HG03066 (cell line): Measurements from ENCODE around the gene ACAP3.

Experiments
- ATAC-seq: cut with Tn5 transposase; IDR thresholded peaks from one replicate; pipeline ENCODE4 v1.9.1; 2021; ENCODE audit warnings: low read depth; ENCODE audit not compliant: unreplicated experiment

Gene ACAP3

DNA sequence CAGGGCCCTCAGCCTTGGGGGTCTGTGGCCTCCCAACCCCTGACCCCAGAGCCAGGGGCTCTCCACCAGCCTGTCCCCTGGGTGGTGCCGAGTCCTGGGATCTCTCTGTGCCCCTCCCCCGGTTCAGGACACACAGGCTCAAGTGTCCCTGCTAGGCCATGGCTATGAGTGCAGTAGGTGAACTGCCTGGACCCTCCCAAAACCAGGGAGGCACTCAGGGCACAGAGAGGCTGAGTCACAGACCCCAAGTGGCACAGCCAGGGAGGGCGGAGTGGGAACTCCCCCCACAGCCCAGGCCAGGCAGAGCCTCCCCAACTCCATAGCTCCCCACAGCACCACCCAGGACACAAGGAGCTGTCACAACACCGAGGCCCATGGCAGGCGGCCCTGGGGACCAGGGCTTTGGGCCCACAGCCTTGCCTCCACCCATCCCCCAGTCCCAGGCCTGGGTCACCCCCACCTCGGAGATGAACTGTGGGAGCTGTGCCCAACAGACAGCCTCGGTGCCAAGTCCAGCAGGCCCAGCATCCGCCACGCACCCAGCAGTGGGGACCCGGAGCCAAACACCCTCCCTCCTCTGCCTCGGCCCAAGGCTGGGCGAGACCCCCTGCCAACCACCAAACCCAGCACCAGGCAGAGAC lies 38.2 kb upstream of the ACAP3 start:
- ATAC-seq = no peak

DNA sequence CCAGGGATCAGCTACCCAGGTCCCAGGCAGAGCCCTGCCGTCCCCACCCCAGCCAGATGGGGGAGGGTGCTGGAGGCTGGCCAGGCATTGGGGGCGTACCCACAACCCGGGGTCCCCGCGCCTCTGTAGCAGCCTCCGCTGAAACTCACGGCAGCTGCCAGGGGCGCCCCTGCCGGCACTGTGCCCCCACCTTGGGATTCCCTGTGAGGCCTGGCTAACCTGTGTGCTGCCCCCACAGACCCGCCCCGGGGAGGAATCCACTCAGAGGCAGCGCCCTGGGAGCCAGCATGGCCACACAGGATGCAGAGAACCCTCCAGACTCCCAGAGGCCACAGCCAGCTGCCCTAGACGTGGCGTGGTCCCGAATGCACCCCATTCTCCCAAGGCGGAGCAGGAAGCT lies 37.7 kb upstream of the ACAP3 start:
- no peak for ATAC-seq

DNA sequence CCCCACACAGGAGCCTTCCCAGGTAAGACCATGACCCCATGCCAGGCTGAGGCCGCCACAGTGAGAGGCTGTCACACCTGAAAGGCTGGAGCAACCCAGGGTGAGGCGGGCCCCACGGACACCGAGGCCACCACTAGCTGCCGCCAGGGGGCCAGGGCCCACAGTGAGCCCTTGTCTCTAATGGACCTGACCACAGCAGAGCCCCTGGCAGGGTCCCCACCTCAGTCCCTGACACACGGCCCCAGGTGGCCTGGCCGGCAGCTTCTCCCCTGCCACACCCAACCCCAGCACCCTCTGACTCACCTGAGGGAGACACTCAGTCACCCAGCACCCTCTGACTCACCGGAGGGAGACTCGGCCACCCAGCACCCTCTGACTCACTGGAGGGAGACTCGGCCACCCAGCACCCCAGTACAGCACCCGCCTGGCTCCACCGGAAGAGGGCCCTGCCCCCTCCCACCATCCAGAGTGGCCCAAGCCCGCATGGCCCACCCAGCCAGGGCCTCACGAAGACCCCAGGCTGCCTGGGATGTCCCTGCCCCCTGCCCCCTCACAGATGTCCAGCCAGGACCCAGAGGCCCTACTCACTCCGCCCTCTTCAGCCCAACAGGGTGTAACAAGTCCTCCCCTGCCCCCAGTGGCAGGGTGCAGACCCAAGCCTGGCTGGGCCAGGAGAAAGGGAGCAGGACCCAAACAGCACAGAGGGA lies 37.1 kb upstream of the ACAP3 start:
- ATAC-seq = no peak

DNA sequence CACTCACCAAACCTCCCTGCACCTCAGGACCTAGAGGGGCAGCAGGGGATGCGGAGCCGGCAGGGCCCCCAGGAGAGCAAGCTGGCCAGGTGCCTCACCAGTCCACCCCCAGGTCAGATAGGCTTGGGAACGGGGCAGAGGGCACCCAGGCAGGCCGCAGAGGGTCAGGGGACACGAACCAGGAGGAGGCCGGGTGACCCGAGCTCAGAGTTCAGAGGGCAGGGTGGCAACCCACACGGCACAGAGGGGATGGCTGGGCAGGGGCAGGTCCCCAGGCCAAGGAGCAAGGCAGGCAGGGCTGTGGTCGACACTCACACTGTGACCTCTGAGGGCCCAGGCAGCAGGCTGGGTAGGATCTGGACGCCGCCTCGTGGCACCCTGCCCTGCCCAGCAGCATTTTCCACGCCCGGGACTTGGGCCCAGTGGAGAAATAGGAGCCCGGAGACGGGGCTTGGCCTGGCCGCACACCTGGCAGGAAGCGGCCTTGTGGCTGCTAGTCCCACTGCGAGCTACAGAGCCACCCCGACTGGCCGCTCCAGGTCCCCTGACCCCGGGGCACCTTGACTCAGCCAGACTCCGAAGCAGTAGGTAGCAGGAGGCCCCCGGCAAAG lies 36.2 kb upstream of the ACAP3 start:
- ATAC-seq = no peak

DNA sequence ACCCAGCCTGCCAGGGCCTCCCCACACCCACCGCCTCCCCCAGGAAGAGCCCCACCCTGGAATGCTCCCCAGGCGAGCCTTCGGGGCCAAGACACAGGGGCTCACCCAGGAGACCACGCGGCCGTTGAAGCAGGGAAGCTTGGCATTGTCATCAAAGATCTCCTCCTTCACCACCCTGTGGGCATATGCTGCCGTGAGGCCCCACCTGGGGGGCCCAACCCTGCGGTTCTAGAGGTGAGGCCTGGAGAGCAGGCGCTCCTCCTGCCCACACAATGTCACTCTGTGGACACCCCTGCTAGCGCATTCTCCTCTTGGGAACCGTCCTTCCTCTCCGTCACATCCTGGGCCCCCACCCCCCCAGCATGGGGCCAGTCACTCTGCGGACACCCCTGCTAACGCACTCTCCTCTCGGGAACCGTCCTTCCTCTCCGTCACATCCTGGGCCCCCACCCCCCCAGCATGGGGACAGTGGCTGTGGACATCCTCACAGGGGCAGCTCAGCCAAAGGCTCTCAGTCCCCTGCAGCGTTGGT lies 34.9 kb upstream of the ACAP3 start:
- no peak for ATAC-seq

DNA sequence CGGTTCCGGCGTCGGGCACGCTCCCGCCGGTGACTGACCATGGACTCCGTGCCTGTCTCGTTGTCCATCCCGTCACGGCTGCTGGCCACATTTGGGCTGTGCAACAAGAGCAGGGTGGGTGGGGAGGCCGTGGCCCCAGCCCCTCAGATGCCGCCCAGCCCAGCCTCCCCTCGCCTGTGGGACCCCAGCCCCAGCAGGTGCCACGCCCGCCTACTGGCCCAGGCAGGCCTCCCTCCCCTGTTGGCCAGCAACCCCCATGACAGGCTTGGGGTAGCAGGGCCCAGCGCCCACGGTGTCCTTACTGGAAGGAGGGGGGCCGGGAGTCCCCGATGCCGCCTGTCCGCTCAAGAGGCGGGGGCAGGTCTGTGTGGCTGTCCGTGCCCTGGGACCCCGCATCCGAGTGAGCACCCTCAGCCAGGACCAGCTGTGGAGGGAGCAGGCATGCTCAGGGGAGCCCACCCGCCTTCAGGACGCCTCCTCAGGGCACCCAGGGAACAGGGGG lies 34.4 kb upstream of the ACAP3 start:
- no peak for ATAC-seq

DNA sequence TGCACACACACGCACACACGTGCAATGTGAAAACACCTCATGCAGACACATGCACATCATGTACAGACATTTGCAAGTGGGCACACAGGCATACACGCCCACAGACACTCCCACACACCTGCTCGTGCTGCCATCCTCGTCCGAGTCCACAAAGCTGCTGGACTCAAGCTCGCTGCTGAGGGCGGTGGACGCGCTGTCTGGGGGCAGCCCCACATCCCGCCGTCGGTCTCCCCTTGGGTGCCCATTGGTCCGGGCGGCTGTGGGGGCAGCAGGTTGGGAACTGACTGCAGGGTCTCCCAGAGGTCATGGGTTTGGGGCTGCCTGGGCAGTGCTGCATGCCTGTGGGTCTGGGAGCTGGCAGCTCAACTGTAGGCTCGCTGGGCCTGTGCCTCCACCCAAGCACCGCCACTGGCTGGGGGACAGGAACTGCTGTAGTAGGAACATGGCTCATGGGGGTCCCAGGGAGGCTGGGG lies 33.9 kb upstream of the ACAP3 start:
- ATAC-seq = no peak

DNA sequence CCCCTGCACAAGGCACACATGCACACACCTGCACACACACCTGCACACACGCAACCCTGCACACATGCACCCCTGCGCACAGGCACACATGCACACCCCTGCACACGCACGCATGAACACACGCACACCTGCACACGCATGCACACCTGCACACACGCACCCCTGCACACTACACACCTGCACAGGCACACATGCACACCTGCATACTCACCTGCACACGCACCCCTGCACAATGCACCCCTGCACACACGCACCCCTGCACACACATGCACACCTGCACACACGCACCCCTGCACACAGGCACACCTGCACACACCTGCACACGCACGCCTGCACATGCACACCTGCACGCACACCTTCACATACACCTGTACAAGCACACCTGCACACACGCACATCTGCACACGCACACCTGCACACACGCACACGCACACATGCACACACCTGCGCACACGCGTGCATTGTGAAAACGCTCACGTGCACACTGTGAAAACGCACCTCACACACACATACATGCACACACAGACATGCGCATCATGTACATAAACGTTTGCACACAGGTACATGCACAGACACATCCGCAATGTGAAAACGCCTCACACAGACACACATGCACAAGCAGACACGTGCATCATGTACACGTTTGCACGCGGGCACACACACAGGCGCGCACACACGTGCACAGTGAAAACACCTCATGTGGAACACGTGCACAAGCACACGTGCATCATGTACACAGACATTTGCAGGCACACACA lies 33.2 kb upstream of the ACAP3 start:
- ATAC-seq = no peak

DNA sequence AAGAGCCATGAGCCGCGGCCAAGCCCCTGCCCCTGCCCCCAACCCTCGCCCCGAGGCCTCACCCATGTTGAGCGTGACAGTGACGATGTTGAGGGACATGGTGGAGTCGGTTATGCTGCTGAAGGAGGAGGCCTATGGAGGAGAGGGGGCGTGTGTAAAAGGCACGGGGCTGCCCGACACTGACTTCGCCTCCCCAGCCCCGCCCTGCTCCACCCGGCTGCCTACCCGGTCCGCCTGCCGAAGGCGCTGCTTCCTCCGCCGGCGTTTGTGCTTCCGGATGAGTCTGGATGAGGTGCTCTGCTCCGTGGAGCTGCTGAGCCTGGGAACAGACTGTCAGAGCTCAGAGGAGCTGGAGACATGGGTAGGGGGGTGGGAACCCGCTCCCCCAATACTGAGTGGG lies 32.5 kb upstream of the ACAP3 start:
- no peak for ATAC-seq

DNA sequence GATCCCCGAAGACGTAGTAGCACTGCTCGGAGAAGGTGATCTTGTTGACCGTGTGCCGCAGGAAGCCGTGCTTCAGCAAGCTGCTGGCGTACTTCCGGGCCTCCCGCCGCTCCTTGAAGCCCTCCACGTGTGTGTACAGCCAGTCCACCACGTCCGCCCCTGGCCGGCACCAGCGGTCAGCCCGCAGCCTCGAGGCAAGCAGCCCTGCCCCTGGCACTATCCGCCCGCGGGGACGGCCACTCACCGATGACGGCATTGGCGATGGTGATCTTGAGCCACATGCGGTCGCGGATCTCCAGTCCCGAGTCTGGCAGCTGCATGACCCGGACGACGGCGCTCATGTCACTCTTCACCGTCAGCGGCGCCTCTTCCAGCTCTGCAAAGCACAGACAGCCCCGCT lies 30.5 kb upstream of the ACAP3 start:
- ATAC-seq = no peak

DNA sequence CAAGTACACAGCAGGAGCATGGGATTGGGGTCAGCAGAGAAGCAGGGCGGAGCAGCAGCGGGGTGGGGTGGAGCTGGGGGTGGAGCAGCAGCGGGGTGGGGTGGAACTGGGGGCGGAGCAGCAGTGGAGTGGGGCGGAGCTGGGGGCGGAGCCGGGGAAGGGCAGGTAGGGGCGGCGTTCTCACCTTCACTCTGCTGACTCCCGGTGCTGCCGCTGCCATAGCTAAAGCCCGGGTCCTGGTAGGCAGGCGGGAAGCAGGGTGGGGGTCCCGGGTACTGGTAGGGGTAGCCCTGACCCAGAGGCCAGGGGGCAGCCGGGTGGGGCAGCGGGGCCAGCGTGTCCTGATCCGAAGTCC lies 30.0 kb upstream of the ACAP3 start:
- no peak for ATAC-seq

DNA sequence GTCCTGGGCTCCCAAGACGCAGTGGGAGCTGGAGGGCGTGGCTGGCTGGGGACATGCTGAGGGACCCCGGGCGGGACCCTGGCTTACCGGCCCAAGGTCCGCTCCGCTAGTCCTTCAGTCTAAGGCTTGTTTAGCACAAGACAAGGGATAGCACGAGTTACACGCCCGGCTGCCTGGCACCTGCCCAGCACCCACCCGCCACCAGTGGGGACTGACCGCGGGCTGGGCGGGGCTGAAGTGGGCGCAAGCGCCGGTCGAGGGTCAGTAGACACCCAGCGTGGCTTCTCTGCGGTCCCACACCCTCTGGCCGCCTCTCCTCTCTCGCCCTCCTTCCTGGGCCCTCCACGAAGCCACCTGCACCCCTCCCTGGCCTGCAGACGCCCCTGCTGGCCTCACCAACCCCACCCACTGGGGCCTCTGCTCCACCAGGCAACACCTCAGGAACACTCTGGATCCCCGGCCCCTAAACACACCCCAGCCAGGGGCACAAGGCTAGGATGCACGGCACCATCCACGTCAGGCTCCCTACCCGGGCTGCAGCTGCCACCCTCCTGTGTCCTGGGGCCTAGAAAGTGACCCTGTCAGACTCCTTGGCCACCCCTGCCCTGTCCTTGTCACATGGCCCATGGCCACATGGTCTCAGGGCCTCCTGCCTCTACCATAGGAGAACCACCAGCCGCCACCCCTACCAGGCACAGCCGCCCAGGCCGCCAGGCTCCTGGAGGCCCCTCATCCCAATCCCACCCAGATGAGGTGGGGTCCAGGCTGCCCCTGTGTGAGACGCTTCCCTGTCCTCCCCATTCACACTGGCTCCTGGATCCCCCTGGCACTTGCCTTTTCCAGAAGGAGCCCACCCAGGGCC lies 29.4 kb upstream of the ACAP3 start:
- ATAC-seq = no peak

DNA sequence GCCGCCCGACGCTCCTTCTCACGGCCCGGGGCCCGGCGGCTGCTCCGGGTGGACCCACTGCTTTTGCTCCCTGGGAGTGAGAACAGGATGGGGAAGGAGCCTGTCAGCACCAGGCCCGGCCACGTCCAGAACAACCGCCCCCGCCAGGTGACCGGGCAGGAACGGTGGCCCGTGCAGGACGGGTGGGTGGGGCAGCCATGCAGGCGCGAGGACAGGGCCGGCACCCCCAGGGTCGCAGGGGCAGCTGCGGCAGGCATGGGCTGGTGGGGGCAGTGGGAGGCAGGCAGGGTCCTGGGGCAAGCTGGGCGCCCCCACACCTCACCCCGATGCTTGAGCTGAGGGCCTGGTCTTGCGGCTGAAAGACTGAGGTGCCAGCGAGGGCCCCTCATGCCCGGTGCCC lies 28.7 kb upstream of the ACAP3 start:
- no peak for ATAC-seq

DNA sequence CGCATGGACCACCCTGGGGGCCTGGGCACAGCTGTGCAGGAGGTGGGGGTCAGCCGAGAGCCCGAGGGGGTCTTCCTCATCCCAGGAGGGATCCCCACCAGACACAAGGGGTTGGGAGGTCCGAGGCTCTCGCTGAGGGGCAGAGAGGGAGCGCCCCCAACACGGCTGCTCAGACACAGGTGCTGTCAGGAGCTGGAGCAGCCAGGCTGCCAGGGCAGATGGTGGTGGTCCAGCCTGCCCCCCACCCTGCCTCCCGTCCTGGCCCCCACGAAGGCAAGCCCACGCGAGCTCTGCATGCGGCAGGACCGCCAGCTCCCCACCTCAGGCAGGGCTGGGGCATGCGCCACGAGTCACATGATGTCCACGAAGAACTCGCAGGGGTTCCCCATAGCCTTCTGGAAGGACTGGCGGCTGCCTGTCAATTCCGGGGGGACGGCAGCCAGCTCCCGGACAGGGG lies 28.1 kb upstream of the ACAP3 start:
- no peak for ATAC-seq

DNA sequence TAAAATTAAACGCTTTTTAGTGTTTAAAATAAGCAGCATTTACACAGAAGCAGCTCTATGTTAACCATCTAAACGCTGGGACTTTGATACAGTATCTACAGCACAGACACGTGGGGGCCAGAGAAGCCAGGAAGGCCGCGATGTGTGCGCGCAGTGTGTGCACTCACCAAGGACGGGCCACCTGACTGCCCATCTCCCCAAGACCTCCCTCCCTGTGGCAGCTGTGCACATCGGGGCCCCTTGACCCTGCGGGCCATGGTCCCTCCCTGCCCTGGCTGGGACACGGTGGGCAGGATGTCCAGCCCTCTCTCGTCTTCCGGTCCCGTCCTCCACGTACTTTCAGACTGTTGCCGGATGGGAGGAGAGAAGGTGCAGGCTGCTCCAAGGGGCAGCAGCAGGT lies 27.6 kb upstream of the ACAP3 start:
- no peak for ATAC-seq

DNA sequence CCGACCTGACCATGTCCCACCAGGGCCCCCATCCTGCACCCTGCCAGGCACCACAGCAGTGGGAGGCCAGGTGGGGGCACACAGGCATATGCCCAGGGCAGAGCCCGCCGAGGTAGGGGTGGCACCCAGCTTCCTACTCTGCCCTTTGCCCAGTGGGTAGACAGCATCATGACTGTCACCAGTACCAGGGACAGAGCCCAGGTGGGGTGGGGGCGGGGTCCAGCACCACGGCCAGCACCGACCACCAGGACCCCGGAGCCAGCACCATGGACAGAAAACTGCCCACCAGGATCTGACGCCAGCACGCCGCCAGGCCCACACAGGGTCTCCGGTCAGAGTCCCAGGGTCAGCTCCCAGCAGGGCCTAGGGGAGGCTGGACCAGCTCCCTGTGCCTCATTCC lies 27.1 kb upstream of the ACAP3 start:
- no peak for ATAC-seq

DNA sequence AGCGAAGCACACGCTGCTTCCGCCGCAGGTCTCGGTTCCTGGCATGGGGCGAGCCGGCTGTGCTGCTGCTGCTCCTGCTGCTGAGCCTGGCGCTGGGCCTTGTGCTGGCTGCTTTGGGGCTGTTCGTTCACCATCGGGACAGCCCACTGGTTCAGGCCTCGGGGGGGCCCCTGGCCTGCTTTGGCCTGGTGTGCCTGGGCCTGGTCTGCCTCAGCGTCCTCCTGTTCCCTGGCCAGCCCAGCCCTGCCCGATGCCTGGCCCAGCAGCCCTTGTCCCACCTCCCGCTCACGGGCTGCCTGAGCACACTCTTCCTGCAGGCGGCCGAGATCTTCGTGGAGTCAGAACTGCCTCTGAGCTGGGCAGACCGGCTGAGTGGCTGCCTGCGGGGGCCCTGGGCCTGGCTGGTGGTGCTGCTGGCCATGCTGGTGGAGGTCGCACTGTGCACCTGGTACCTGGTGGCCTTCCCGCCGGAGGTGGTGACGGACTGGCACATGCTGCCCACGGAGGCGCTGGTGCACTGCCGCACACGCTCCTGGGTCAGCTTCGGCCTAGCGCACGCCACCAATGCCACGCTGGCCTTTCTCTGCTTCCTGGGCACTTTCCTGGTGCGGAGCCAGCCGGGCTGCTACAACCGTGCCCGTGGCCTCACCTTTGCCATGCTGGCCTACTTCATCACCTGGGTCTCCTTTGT lies 26.0 kb upstream of the ACAP3 start:
- ATAC-seq = no peak

DNA sequence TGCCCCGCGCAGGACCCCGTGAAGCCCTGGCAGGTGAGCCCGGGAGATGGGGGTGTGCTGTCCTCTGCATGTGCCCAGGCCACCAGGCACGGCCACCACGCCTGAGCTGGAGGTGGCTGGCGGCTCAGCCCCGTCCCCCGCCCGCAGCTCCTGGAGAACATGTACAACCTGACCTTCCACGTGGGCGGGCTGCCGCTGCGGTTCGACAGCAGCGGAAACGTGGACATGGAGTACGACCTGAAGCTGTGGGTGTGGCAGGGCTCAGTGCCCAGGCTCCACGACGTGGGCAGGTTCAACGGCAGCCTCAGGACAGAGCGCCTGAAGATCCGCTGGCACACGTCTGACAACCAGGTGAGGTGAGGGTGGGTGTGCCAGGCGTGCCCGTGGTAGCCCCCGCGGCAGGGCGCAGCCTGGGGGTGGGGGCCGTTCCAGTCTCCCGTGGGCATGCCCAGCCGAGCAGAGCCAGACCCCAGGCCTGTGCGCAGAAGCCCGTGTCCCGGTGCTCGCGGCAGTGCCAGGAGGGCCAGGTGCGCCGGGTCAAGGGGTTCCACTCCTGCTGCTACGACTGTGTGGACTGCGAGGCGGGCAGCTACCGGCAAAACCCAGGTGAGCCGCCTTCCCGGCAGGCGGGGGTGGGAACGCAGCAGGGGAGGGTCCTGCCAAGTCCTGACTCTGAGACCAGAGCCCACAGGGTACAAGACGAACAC lies 25.2 kb upstream of the ACAP3 start:
- no peak for ATAC-seq
